HG03457 (cell line): ENCODE results near the gene ZNF281.
A peak's percentile ranks its signal among the peaks of the same experiment; 100 is the strongest.
"Not testable (repeated sequence)": the region's sequence is repeated elsewhere in the genome, so short reads cannot be mapped to it uniquely, and the experiment has no call there.

Source experiments
- ATAC-seq: cut with Tn5 transposase; IDR thresholded peaks from one replicate; pipeline ENCODE4 v1.9.1; 2021; ENCODE audit warnings: moderate number of reproducible peaks; ENCODE audit not compliant: unreplicated experiment

ZNF281 gene

DNA sequence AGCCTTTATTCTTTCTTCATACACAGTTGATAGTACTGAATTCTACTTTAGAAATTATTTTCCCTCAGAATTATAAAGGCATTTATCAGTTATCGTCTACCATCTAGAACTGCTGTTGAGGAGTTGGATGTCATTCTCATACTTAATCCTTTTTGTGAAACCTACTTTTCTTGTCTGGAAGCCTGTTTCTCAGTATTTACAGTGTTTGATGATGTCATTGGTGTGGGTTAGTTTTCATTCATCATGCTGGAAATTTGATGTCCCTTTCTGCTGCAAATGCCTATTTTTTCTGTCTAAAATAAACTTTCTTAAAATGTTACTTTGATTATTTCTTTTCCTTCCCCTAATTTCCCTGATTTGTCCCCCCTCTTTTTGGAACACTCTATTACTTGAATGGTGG is 22.8 kb upstream of the ZNF281 start:
- no peak for ATAC-seq

DNA sequence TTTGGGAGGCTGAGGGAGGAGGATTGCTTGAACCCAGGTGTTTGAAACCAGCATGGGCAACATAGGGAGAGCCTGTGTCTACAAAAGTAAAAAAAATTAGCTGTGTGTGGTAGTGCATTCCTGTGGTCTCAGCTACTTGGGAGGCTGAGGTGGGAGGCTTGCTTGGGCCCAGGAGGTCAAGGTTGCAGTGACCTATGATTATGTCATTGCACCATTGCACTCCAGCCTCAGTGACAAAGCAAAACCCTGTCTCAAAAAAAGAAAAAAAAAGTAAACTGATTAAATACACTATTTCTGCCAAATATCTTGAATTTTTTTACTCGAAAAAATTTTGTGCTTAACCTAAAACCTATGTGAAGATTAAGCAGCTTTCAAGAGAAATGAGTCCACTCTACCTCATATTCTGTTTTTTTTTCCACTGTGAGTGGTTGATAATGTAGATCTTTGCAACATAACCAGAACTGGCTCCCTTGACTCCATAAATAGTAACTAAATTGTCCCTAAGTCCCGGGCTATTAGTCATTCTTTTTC is 19.4 kb upstream of the ZNF281 start:
- ATAC-seq, result no peak

DNA sequence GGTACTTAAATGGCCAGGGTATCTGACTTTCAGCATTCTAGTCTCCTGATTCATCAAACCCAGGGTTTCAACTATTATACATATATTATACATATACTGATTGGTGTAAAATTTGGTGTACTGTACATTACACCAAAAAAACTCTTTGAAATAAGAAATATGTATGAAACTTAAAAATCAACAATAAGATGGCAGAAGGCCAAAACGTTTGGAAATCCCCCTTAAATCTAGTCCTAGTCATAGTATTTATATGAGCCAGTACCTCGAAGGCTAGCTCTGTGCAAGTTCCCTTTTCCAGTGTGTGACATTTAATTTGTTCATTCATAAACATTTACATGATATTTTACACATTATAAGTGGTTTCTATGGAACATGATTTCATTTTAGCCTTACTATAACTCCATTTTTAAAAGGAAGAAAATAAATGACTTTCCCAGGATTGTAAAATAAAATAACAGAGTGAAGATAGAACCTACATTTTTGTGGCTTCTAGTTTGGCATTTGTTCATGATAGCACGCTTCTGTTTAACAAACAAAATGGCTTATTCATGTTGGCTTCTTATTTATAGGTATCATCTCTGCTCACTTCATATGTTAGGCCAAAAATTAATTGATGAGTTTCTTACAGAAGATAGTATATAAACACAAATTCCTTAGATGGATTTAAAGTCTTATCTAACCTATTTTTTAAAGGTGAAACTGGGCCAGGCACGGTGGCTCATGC is 18.8 kb upstream of the ZNF281 start:
- no peak for ATAC-seq

DNA sequence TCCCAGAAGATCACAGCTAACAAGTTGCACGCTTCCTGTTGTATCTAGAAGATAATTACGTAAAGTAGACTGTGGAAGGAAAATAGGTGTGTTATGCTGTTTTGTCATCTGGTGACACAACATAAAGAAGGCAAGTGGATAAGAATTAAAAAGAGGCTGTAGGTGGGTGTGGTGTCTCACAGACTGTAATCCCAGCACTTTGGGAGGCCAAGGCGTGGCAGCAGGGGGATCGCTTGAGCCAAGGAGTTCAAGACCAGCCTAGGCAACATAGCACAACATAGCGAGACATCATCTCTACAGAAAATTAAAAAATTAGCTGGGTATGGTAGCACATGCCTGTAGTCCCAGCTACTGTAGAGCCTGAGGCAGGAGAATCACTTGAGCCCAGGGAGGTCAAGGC is 17.9 kb upstream of the ZNF281 start:
- no peak for ATAC-seq

DNA sequence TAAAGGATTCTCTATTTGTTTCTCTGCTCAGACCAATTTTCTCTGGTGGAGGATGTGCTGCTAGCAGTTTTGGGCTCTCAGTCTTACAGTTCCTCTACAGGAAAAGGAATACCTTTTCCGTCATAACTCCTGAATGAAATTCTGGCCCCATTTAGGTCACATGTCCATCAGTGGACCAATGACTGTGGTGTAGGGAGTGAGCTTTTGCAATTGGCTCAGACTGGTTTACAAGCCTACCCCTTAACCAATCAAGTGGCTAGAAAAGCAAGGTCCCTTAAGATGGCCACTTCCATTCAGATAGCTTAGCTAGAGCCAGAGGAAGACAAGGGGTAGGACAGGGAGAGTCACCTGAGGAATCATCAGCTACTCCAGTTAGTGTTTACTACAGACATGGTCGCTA is 16.4 kb upstream of the ZNF281 start:
- no peak for ATAC-seq

DNA sequence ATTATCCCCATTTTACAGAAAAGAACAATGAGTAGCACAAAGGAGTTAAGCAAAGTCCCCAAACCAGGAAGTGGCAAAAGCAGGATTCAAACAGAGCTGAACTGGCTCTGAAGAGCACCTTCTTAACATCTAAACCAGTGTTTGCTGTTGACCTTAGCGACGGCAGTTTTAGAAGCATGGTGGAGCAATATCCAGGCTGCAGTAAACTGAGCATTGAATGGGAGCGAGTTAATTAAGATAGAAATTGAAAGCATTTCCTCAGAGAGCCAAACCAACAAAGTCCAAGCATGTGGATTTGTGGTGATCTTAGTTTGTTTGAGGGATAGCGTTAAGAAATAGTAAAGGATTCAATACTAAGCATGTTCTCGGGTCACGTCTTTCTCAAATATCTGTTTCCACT is 13.4 kb upstream of the ZNF281 start:
- no peak for ATAC-seq

DNA sequence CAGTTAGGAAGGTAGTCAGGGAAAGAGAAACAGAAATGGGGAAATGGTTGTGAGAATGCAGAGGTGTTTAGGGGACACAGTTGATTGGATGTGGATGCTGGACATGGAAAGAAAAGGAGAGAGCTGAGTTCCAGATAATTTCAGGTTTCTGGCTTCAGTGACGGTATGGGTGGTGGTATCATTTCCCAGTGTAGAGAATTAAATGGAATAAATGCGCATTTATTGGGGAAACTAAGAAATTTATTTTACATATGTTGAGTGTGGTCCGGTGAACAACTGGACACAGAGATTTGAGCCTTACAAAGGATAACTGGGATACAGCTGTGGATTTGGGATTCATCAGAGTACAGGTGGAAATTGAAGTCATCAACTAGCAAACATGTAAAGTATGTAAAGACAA is 12.4 kb upstream of the ZNF281 start:
- no peak for ATAC-seq

DNA sequence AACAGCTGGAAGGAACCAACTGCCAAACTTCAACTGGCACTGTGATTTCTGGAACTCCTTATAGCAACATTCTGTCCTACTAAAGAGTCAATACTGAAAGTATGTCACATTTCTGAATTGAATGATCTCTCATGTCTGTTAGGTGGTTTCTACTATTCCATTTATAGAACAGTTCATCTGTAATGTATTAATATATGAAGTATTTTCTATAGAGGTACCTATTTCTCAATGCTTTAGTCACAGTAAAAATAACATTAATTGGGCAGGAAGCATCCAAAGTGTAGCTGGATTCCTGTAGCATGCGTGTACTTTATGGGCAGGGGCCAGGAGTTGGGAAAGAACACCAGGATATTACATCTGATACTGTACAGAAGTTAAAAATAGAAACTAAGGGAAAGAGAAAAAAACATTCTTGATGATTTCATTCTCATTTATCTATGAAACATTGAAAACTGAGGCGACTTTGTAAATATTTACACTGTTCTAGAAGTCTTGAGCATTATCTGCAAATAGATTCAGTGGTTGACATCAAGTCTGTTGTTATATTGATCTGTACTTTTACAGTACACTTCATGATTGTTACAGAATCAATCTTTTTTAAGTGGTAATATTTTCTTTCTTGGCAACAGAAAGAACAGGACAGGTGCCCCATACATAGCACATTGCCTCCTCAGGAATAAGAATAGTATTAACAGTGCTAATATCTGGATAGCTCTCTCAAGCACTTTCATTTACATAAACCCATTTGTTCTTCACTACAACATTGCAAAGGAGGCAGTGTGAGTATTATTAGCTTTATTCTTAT is 6.2 kb upstream of the ZNF281 start:
- ATAC-seq, result peak; percentile 84

DNA sequence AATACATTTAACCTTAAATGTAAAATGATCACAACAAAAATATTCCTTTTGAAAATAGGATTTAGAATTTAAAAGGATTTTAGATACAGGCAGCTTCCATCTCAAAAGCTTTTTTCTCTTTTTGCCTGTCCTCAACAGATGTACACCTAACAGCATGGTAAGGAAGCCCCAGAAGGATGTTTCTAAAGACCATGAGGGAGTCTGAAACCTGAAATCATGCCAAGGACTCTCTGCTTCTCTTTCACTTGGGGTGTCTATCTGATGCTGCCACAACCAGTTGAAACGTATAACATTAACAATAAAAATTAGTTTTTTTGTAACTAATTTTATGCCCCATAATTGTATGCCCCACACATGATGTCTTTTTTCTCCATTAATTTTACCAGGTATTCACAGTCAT is 5.4 kb upstream of the ZNF281 start:
- ATAC-seq, result no peak

DNA sequence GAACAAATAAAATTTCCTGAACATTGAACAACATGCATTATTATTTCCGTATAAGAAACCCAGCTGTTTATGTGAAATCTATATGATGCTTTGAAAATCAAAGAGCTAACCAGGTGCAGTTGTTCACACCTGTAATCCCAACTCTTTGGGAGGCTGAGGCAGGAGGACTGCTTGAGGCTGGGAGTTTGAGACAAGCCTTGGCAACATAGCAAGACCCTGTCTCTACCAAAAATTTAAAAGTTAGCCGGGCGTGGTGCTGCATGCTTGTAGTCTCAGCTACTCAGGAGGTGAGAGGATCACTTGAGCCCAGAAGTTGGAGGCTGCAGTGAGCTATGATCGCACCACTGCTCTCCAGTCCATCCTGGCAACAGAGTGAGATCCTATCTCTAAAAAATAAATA is 4.8 kb upstream of the ZNF281 start:
- no peak for ATAC-seq

DNA sequence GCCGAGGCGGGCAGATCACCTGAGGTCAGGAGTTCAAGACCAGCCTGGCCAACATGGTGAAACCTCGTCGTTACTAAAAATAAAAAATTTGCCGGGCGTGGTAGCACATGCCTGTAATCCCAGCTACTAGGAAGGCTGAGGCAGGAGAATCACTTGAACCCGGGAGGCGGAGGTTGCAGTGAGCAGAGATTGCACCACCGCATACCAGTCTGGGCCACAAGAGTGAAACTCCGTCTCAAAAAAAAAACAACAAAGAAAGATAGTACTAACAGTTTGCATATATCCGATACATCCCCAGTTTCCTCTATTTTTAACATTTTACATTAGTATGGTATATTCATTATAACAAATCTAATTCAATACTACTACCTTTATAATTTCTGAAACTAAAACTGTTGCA is 3.9 kb upstream of the ZNF281 start:
- not testable (repeated sequence) for ATAC-seq

DNA sequence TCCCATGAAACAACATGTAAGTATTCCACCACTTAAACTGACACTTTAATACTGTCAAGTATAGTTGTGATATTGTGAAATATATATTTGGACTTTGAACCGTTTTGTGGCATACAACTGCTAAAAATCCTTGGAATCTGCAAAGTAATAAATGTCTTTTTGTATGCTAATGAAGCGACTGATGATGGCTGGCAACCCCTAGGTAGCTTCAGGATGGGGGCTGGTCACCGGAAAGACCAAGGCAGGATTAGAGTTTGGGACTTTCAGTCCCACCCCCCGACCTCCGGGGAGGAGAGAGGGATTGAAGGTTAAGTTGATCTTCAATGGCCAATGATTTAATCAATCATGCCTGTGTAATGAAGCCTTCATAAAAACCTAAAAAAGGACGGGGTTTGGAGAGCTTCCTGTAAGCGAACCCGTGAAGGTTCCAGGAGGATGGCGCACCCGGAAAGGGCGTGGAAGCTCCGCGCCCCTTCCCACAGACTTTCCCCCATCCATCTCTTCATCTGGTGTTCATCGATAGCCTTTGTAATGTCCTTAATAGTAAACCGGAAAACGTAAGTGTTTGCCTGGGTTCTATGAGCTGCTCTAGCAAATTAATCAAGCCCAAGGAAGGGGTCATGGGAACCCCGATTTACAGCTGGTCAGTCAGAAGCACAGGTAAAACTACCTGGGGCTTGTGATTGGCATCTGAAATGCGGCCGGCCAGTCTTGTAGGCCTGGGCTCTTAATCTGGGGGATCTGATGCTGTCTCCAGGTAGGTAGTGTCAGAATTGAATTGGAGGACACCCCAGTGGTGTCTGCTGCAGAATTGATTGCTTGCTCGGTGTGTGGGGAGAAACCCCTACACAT is 1.8 kb upstream of the ZNF281 start:
- ATAC-seq, result no peak

DNA sequence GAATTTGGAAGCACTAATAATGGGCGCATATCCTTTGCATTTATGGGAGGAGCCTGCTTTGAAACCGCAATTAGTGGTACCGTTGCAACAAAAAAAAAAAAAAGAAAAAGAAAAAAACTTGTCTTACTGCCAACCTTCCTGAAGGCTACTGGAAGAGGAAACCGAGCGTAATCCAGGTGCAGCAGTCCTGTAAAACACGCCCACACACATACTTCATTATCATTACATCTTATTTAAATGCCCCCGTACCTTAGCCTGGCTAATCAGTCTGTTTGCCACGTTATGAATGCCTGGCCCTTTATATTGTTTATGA is 686 bp upstream of the ZNF281 start:
- ATAC-seq, result no peak

DNA sequence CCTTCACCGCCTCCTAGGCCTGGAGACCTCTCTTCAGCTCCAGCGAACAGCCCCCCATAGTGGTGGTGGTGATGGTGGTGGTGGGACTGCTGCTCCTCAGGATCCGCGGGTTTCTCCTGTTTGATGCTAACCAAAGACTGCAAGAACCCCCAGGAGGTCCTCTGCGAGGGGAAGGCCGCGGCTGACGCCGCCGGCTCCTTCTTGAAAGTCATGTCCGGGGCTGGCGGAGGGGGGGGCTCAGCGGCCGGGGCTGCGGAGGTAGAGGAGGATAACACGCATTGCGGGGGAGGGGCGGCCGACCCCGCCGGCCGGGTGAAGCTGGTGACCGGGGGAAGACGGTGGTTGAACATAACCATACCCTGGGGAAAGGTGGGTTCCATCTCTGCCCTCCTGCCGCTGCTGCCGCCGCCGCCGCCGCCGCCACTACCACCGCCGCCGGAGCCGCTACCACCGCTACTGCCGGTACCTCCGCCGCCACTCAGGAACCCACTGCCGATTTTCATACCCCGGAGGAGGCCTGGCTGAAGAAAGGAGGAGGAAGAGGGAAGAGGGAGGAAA is 554 bp downstream of the ZNF281 start:
- peak; percentile 21 for ATAC-seq

DNA sequence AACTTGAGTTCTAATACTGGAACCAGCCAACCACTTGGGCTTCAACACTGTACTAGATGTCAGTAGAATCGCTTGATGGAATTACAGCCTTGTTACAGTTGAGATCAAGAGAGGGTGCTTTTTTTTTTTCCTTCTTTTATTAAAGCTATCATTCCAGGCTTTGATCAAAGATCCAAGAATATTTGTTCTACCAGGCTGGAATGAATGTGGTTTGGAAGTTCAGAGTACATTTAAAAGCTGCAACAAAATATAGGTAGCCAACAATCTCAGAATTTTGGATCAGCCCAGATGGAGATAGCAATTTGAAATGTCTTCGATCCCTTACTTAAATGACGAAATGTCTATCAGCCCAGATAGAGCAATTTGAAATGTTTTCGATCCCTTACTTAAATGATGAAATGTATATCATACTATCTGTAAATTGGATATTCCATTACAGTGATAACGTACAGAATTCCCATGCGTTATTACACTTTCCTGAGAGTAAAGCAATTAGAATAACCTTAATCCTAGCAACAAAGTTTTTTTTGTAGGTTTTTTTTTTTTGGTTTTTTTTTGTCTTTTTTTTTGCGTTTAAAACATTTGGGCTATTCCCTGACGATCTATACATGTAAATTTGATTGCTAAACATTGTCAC is 3.6 kb downstream of the ZNF281 start:
- no peak for ATAC-seq

DNA sequence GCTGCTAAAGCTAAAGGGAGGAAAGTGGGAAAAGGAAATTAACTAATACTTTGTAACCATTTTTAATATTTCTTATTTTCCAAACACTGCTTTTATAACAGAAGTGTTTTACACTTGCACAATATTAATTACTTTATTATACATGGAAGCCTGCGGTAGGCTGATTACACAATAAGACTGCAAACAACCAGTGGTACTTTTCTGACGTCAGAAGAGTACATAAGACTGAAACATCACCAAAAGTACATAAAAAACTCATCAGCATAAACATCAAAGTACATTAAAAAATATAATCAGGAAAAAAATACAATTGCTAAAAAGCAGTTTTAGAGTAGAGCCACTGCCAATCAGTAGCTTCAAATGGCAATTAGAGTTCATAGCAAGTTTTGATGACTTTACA is 4.6 kb downstream of the ZNF281 start:
- no peak for ATAC-seq

DNA sequence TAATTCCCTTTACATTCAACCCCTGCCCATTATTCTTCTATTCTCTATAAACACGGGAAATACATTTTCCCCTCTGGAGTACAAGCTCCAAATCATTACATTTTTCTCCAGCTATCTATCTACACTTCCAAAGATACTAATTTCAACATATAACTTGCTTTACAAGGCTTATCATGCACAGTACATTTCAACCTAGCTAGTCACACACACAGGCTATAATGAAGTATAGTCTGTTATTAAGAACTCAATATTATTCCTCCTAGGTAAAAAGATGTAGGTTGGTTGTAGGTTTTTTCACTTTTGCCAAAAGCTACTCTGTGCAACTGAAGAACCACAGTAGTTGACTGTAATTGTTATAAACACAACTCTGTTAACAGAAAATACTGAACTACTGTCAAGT is 8.1 kb downstream of the ZNF281 start:
- no peak for ATAC-seq

DNA sequence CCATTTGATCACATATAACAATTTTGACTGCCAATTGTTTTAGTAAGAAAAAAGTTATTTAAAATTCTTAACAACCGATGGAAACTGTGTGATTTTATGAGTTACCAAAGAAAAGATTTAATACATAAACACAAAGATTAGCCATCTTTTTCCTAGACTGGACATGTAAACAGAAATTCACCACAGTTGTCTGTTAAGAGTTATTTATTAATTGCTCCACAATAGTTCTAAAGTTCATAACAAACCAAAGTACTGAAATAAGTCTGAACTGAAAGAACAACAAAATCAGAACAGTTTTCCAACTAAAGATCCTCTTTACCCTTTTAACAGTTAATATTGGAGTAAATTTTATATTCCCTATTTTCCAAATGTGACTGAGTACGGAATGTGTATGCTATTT is 8.6 kb downstream of the ZNF281 start:
- no peak for ATAC-seq

DNA sequence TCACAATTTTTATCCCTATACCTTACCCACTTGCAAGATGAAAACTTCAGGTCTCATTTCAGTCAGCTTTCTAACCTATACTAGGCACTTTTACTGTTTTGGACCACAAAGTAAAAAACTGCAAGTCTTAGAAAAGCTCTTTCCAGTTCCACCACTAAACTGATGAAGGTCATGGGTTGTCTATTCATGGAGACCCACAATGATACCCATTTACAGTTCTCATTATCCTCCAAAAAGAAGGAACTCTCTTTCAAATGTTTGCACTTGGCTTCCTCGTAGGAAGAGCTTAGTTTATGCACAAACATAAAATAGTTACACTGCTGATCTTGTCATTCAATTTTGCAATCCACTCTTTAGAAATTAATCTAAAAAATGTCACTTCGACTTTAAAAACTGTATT is 9.3 kb downstream of the ZNF281 start:
- ATAC-seq, result no peak

DNA sequence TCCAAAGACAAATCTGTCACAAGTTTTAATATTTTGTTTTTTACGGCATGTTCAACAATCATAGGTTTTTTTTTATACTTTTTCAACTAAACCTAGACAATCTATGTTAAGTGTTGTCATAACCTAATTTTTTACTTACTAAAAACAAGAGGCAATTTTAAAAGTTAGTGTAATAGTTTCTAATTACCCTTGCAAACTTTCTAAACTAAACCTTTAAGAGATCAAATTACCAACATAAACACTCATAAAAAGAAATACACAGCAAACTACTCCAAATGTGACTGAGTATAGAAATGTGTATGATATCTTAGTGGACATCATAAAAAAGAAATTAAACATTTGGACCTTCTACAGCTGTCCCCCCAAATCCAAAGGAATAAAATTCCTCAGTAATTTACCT is 10.0 kb downstream of the ZNF281 start:
- no peak for ATAC-seq

DNA sequence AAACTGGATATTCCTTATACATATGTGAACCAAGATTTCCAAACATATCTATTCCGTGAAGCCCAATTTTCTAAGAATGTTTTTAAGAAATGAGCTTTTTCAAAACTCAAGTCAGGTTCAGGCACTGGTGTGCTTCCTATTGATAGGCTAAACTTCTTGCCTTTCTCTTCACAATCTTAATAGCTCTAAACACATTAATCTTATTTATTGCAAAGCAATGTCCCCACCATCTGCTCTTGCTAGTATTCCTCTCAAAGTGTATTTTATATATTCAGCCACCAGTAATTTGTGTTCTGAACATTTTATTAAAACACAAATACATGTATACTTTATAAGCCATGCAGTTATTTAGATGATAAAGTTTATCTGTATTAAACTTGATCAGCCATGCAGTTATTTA is 11.5 kb downstream of the ZNF281 start:
- no peak for ATAC-seq
